HG03139 (cell line): ENCODE results near the gene EFCAB11.

Source experiments
- ATAC-seq: cut with Tn5 transposase; IDR thresholded peaks from one replicate; pipeline ENCODE4 v1.9.1; 2021; ENCODE audit not compliant: unreplicated experiment

EFCAB11 gene

GRCh38 chr14:89827265-89827664 lies 127.3 kb downstream of the EFCAB11 start:
- no peak for ATAC-seq

- ATAC-seq, result no peak
Observed at GRCh38 chr14:89826596-89826995, 127.9 kb downstream of the EFCAB11 start.

DNA sequence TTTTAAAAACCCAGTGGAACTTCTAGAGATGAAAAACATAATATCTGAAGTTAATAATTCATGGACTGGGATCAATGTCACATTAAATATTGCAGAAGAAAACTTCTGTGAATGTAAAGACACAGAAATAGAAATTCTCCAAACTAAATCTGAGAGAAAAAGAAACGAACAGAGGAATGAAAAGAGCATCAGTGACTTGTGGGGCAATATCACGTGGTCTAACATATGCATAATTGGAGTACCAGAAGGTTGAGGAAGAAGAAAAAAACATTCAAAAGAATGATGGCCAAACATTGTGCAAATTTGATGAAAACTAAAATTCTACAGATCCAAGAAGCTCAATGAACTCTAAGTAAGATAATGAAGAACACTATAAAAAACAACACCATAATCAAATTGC lies 130.8 kb downstream of the EFCAB11 start:
- no peak for ATAC-seq

DNA sequence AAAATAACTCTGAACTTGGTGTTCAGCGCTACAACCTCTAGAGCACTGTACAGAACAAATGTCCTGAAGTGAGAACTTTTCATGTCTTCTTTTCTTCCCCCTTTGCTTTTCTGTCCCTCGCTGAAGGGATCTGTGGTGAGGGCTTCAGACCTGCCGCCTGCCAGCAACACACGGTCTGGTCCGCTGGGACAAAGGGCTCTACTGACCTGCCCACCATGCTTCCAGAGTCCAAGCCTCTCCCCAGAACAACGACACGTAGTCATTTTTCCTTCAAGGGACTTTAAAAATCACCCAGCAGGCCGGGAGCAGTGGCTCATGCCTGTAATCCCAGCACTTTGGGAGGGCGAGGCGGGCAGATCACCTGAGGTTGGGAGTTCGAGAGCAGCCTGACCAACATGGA lies 140.4 kb downstream of the EFCAB11 start:
- ATAC-seq, result no peak

DNA sequence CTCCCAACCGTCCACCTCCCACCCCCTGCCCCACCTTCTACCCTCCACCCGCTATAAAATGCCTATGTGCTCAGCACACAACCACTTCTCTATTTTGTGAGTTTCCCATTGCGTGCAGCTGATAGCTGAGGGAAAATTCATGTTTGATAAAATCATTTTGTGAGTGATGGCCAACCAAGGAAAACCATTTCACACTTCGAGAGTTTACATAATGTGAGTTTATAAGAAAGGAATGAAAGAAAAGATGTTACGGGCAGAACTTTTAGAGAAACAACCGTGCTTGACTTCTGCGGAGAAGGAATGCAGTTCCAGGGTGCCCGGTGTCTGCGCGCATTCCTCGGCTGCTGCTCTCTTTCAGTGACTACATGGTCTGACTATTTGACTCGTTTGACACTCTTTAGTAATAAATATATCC lies 140.9 kb downstream of the EFCAB11 start:
- no peak for ATAC-seq

GRCh38 chr14:89811954-89812575 lies 142.5 kb downstream of the EFCAB11 start:
- ATAC-seq, result no peak

DNA sequence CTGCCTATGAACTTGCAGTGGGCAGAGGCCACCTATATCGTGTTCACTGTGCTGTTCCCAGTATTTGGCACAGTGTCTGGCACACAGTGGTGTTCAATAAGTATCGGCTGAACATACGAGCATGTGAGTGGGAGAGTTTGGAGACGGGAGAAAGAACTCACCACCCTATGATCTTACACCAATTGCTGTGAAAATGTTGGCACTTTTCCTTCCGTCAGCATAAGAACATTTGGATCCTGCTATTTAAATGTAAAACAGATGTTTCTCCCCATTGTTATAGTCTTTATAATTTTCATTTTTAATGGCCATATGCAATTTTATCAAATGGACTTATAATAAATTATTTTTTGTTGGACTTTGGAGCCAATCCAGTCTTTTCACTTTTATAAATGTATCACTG lies 144.4 kb downstream of the EFCAB11 start:
- no peak for ATAC-seq

DNA sequence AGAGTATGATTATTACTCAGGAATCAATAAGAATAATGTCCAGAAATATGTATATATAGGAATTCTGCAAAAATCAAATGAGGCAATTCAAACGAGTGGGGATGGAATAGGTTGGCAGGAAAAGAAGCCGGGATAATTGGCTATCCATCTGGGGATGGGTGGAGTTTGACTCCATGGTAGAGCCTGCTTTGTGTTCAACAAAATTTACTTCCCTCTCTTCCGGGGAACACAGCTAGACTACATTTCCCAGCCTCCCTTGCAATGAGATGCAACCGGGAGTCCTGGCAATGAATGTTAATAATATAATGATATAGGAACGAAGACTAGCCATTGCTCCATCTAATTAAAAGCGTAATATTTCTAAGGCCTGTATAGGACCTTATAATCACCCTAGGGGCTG lies 146.6 kb downstream of the EFCAB11 start:
- no peak for ATAC-seq

GRCh38 chr14:89807151-89807550 lies 147.4 kb downstream of the EFCAB11 start:
- ATAC-seq, result no peak

DNA sequence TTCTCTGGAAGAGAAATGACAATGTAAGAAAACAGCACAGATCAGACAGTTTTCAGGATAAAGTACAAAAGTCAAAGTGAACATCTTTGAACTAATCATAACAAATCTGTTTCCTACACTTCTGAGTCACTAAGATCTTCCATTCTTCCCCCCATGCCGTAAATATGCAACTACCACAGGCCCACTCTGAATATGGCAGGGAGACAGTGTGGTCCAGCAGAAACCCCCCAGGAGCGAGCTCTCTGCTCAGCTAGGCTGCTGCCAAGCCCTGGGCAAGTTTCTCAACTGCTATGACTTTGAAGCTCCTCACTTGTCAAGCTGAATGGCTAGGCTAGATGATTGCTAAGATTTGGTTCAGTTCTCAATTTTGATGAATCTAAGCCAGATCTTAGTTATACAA lies 148.1 kb downstream of the EFCAB11 start:
- ATAC-seq, result no peak

DNA sequence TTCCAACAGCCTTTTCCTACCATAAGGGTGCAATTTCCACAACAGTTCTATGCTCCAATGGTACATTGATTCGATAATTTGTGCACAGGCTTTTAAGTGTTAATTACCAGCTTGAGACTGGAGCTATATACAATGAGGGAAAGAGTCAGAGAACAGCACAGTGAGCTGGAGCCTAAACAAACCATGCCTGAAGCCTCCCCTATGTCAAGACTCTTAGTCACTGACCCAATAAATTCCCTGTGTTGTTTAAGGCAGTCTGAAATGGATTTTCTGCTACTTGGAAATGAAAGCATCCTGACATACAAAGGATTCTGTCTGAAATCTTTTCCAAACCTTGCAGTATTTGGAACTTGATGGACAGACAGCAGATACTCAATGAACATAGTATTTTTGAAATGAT lies 149.0 kb downstream of the EFCAB11 start:
- no peak for ATAC-seq

GRCh38 chr14:89803542-89803941 lies 151.0 kb downstream of the EFCAB11 start:
- ATAC-seq, result no peak

- no peak for ATAC-seq
Observed at GRCh38 chr14:89801136-89801535, 153.4 kb downstream of the EFCAB11 start.

GRCh38 chr14:89798212-89798773 lies 156.2 kb downstream of the EFCAB11 start:
- ATAC-seq, result no peak

DNA sequence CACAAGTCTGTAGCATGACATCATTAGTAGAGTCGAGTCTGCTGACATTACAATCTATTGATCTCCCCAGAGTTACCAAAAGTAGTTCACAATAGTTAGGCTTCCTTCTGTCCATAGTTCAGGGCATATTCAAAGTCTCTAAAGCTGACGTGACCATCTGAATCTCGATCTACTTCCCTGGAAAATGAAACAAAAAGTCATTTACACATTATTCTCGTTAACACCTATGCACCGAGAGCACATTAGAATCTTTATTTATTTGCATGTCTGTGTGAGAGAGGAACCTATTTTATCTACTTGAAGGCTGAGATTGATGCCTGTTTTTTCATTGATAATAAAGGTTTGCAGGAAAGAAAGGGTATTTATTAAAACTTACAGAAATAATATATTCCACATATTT lies 157.4 kb downstream of the EFCAB11 start:
- ATAC-seq, result no peak

DNA sequence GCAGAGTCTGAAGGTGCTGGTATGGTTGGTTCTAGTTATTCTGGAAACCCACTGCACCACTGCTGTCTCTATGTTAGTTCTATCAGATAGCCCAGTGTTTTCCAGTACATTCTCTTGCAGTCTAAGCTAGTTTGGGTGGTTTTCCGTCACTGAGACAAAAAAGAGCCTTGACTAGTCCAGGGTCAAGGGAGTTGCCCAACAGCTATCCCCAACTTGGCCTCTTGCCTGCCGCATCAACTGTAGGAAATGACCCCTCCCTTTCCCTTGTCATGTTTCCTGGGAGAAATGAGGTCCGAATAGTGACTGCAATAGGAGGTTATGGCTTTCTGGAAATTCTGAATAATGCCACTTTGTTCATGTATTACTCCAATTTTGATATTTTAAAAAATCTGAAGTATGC lies 160.4 kb downstream of the EFCAB11 start:
- ATAC-seq, result no peak

- no peak for ATAC-seq
Observed at GRCh38 chr14:89793367-89793716, 161.2 kb downstream of the EFCAB11 start.

GRCh38 chr14:89792489-89793366 lies 161.8 kb downstream of the EFCAB11 start:
- ATAC-seq, result no peak

DNA sequence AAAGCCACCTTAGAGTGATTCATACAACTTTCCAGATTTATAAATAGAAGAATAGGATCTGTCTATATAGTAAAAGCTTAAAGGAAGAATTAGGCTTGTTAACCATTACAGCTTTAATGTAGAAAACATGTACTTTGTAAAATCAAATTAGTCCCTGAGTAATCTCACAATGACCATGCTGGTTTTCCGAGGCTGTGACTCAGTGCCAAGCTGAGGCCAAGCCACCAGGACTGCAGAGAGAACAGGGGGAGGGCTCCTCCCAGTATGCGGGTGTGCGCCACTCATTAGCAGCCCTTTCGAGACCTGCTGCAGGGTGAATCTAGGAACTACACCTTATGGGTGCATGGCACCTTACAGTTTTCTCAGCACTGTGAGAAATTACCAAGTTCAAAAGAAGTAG lies 167.0 kb downstream of the EFCAB11 start:
- no peak for ATAC-seq

GRCh38 chr14:89781046-89781445 lies 173.5 kb downstream of the EFCAB11 start:
- no peak for ATAC-seq

GRCh38 chr14:89779707-89780106 lies 174.8 kb downstream of the EFCAB11 start:
- no peak for ATAC-seq

GRCh38 chr14:89775946-89776345 lies 178.6 kb downstream of the EFCAB11 start:
- no peak for ATAC-seq
